Testis (tissue), 3 donors: Measurements from ENCODE around the gene BLOC1S4. TPM values are rescaled to one million over a fixed set of nuclear protein-coding genes. Genes with fewer than 3 reads are reported as not detected.
A peak's percentile ranks its signal among the peaks of the same experiment; 100 is the strongest.

ENCODE experiments used
- DNase-seq: peaks from one replicate; pipeline ENCODE4 v3.0.0-alpha.2; 2019
- H3K27ac ChIP-seq, 2 donors: fragments of 200-600 bp; sonication (generic); one replicate each; pipeline ENCODE4 v1.5.1; 2019
- H3K27me3 ChIP-seq: fragments of 200-600 bp; sonication (generic); one replicate; pipeline ENCODE4 v1.5.1; 2019
- H3K36me3 ChIP-seq: fragments of 200-600 bp; sonication (generic); one replicate; pipeline ENCODE4 v1.5.1; 2017; ENCODE audit warnings: low read depth; ENCODE audit errors: missing control alignments
- H3K4me1 ChIP-seq: fragments of 200-600 bp; sonication (generic); one replicate; pipeline ENCODE4 v1.5.1; 2019
- H3K4me3 ChIP-seq, 2 donors: fragments of 200-600 bp; sonication (generic); one replicate each; pipeline ENCODE4 v1.5.1; 2017 to 2019
- H3K9me3 ChIP-seq: fragments of 200-600 bp; sonication (generic); one replicate; pipeline ENCODE4 v1.5.1; 2017
- POLR2A ChIP-seq: fragments of 450-650 bp; IDR thresholded peaks from one replicate; pipeline ENCODE4 v1.6.1; 2017; ENCODE audit warnings: antibody characterized with exemption, mild to moderate bottlenecking, moderate library complexity
- WGBS, 2 donors: methylation state at CpG; one replicate each; pipeline ENCODE4 v1.1.5; 2018; 5-methylcytosine and 5-hydroxymethylcytosine counted together
- intact Hi-C: fragments of 100-400 bp; cut with DNase I; formaldehyde crosslinking; loops from one replicate; pipeline ENCODE4 v1.15.1; 2023; ENCODE audit warnings: low total_unique reads
- polyA plus RNA-seq: library from polyadenylated mRNA; stranded (reverse); fragments of 350-450 nt; fragmentation: Illumina TruSeq; extraction: RNeasy Lipid Tissue Mini Kit (QIAGEN cat#74804); gene quantifications from one replicate; pipeline ENCODE4 v1.2.3, GENCODE V29; 2014; ENCODE audit warnings: low read depth, low replicate concordance; ENCODE audit not compliant: insufficient read depth
- total RNA-seq, 2 donors: library from RNA; depleted of rRNA; stranded (reverse); fragments of >200 nt; gene quantifications; one replicate each; pipeline ENCODE4 v1.2.3, GENCODE V29; 2016
- TF ChIP-seq, protein P1 (sequence below), 3 experiments: fragments of 450-650 bp in 2 of 3; fragments of 200-600 bp in 1 of 3; sonication (generic) in 1 of 3; IDR thresholded peaks; one replicate each; pipeline ENCODE4 v1.5.1; 2016 to 2019; ENCODE audit warnings: antibody characterized with exemption in 3 of 3, mild to moderate bottlenecking in 2 of 3, moderate library complexity in 1 of 3

The BLOC1S4 gene
- total and polyA plus RNA-seq, 3 donors from 2014 or later: 10.2 to 27.3 (median 21.3) TPM

DNA sequence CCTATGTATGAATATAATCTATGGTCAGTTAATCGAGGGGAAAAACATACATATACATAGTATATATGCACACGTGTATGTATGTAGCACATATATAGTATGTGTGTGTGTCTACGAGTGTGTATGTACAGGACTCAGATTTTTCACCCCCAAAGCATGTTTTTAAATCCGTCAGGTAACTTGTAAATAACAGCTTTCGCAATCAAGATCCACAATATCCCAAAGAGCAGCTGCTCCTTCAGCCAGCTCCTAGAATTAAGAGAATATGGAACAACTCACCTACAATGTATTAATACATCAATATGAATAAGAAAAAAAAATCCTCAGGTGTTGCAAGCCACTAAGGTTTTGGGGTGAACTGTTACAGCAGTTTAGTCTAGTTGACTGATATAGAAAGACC, 9.8 kb upstream of the BLOC1S4 start:
- intact Hi-C loops: no loop called here
- H3K4me3 ChIP-seq: no peak overlapping the region
- no peaks in the 10 kb centered on the region for H3K27me3 ChIP-seq
- WGBS, 2 donors: 89 to 91% methylated on average over 5 of the region's 5 CpGs
- H3K9me3 ChIP-seq: no peaks in the 10 kb centered on the region
- peaks cover 26% of the 10 kb centered on the region for H3K4me1 ChIP-seq
- no peaks in the 10 kb centered on the region for H3K36me3 ChIP-seq
- DNase-seq: no peak
- no peak overlapping the region for H3K27ac ChIP-seq
- no peak for TF ChIP-seq POLR2A
- TF ChIP-seq, protein P1, sequence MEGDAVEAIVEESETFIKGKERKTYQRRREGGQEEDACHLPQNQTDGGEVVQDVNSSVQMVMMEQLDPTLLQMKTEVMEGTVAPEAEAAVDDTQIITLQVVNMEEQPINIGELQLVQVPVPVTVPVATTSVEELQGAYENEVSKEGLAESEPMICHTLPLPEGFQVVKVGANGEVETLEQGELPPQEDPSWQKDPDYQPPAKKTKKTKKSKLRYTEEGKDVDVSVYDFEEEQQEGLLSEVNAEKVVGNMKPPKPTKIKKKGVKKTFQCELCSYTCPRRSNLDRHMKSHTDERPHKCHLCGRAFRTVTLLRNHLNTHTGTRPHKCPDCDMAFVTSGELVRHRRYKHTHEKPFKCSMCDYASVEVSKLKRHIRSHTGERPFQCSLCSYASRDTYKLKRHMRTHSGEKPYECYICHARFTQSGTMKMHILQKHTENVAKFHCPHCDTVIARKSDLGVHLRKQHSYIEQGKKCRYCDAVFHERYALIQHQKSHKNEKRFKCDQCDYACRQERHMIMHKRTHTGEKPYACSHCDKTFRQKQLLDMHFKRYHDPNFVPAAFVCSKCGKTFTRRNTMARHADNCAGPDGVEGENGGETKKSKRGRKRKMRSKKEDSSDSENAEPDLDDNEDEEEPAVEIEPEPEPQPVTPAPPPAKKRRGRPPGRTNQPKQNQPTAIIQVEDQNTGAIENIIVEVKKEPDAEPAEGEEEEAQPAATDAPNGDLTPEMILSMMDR (IDR thresholded peaks at IDR 0.05): no peak

DNA sequence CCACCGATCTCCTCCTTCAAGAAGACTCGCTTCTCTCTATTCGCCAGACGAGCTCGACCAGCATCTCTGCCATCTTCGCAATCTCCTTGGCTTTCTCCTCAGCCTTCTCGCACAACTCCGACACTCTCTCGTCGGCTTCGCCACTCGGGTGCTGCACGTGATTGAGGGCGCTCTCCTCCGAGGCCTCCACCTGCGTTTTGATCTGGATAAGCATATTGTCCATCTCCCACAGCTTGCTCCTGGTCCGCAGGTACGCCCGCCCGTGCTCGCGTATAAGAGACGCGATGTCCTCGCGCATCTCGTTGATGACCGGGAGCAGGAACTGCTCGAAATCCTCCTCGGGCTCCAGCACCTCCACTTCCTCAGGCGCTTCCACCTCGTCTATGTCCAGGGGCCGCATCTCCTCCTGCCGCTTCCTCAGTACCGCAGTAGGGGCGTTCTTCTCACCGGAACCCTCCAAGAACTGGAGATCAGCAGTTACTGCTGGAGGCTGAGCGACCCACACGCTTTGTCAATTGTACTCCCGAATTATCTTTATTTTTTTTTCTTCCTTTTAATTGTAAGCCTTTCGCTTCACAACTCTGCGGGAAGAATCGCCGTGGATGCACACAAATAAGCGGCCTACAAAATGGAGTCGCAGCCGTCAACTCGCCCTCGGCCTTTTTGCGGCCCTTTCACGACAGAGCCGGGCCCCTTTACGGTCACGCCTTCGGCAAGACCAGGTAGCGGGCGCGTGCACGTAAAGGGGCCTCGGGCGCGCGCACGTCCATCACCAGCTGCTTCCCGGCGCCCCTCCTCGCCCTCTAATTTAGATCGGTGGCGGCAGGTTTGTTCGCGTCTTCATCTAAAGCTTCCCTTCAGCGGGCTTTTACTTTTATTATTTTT, 6.5 kb upstream of the BLOC1S4 start, which contains the start of gene MRFAP1L1:
Gene MRFAP1L1 (minus strand): TSS at position 636 of the 885 bp plus-strand sequence. CDS start 236 bp downstream, at position 400.
- DNase-seq: peak; percentile 98
- 0 to 1% methylated on average over 72 of the region's 72 CpGs for WGBS, 2 donors
- no peaks in the 10 kb centered on the region for H3K27me3 ChIP-seq
- intact Hi-C loops: no loop called here
- no peaks in the 10 kb centered on the region for H3K36me3 ChIP-seq
- no peak for TF ChIP-seq POLR2A
- TF ChIP-seq, protein P1 (IDR thresholded peaks at IDR 0.05): peak in 2 of 3 experiments; percentile 2 to 6
- peak within 1 kb of the TSS; percentile 82 to 92 for H3K4me3 ChIP-seq
- peak within 1 kb of the TSS; percentile 84 to 92 for H3K27ac ChIP-seq
- peaks cover 26% of the 10 kb centered on the region for H3K4me1 ChIP-seq
- no peaks in the 10 kb centered on the region for H3K9me3 ChIP-seq

DNA sequence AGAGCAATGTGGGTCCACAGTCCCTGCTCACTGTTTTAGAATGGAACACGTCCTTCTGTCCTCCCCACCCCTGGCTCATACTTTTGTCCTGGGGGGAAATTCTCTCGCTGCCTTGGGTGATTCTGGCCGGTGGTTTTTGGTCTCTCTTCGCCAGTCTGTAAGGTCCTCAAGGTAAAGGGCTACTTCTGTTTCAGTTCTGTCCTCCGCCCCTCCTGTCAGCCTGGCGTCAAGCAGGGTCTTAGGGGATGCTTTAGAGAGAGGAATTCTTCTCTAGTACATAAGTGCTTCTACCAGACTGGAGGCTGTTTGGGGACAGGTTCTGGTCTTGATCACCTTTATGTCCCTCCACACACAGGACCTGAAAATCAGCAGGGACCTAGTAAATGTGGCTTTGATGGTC, 5.7 kb upstream of the BLOC1S4 start:
- WGBS, 2 donors: 2 to 9% methylated on average over 6 of the region's 6 CpGs
- TF ChIP-seq, protein P1 (IDR thresholded peaks at IDR 0.05): no peak
- no peak for TF ChIP-seq POLR2A
- Histone ChIP-seq H3K36me3 (no peaks in the 10 kb centered on the region), H3K27me3 (no peaks in the 10 kb centered on the region), H3K4me1 (peaks cover 28% of the 10 kb centered on the region), H3K27ac (peak overlapping the region; percentile 84 to 92), H3K4me3 (peak overlapping the region; percentile 82 to 92), H3K9me3 (no peaks in the 10 kb centered on the region)
- no peak for DNase-seq
- intact Hi-C loops: no loop called here

DNA sequence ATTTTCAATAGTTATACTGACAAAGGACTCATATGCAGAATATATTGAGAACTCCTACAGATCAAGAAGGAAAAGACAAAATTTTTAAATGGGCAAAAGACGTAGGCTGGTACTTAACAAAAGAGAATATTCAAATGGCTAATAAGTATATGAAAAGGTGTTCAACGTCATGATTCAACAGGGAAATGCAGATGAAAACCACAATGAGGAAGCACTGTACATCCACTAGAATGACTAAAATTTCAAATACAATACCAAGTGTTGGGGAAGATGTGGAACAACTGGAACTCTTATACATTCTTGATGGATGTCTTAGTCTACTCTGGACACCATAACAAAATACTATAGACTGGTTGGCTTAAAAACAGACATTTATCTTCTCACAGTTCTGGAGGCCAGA, 5.0 kb upstream of the BLOC1S4 start:
- WGBS, 2 donors: 72 to 76% methylated on average over 2 of the region's 2 CpGs
- Histone ChIP-seq H3K27me3 (no peaks in the 10 kb centered on the region), H3K4me1 (peaks cover 29% of the 10 kb centered on the region), H3K4me3 (no peak overlapping the region), H3K36me3 (no peaks in the 10 kb centered on the region), H3K27ac (no peak overlapping the region), H3K9me3 (no peaks in the 10 kb centered on the region)
- intact Hi-C loops: no loop called here
- no peak for TF ChIP-seq POLR2A
- TF ChIP-seq, protein P1 (IDR thresholded peaks at IDR 0.05): no peak
- DNase-seq: no peak
